HEK293 (cell line): ENCODE data around the gene C3orf52.

ENCODE experiments used
- CTCF ChIA-PET: fragments of 350-600 bp; formaldehyde crosslinking; extraction: SDS; loops from one replicate; lab custom pipeline; 2021; ENCODE audit warnings: antibody characterized with exemption; lab: Yijun Ruan, JAX
- POLR2A ChIA-PET: fragments of 300-600 bp; formaldehyde crosslinking; extraction: SDS; loops from one replicate; lab custom pipeline; 2020; ENCODE audit warnings: antibody characterized with exemption, inconsistent platforms; lab: Yijun Ruan, JAX
- H3K27ac ChIP-seq: fragments of 200-500 bp; sonication (Bioruptor generic); 2 replicates; pipeline ENCODE4 v1.5.1; 2014; ENCODE audit warnings: low read depth, low read length, control low read depth, inconsistent platforms; ENCODE audit errors: extremely low read depth
- H3K36me3 ChIP-seq, 2 experiments: fragments of 200-500 bp in 1 of 2; sonication (Bioruptor generic) in 1 of 2; 1 replicate in 1 of 2; 2 replicates in 1 of 2; pipeline ENCODE4 v1.5.1; 2014 to 2017; ENCODE audit warnings: inconsistent platforms in 2 of 2, low read length in 2 of 2; ENCODE audit not compliant: control insufficient read depth in 2 of 2, insufficient read depth in 1 of 2
- H3K4me1 ChIP-seq: fragments of 200-500 bp; sonication (Bioruptor generic); 2 replicates; pipeline ENCODE4 v1.5.1; 2014; ENCODE audit warnings: mild to moderate bottlenecking, low read length, inconsistent platforms; ENCODE audit not compliant: control insufficient read depth, insufficient read depth
- H3K4me3 ChIP-seq: 2 replicates; pipeline ENCODE4 v1.5.1; 2011; ENCODE audit warnings: low read depth, mild to moderate bottlenecking, control low read depth, low read length, moderate library complexity
- H3K9me3 ChIP-seq: fragments of 200-500 bp; sonication (Bioruptor generic); 2 replicates; pipeline ENCODE4 v1.5.1; 2014; ENCODE audit warnings: low read depth, low read length, inconsistent platforms; ENCODE audit not compliant: control insufficient read depth, insufficient read depth
- FEZF1 ChIP-seq: fragments of 450-650 bp; formaldehyde crosslinking; IDR thresholded peaks from 2 replicates; pipeline ENCODE4 v1.5.1; 2016; ENCODE audit warnings: missing biosample characterization, missing genetic modification characterization
- GLI2 ChIP-seq: fragments of 450-650 bp; formaldehyde crosslinking; IDR thresholded peaks from 2 replicates; pipeline ENCODE4; 2017; ENCODE audit warnings: missing biosample characterization, missing genetic modification characterization, low read depth, borderline replicate concordance
- KLF16 ChIP-seq: fragments of 450-650 bp; formaldehyde crosslinking; IDR thresholded peaks from 2 replicates; pipeline ENCODE4 v1.5.1; 2017; ENCODE audit warnings: missing biosample characterization, missing genetic modification characterization
- KLF9 ChIP-seq: fragments of 450-650 bp; formaldehyde crosslinking; IDR thresholded peaks from 2 replicates; pipeline ENCODE4 v1.5.1; 2016; ENCODE audit warnings: missing biosample characterization, missing genetic modification characterization, low read depth
- MEIS1 ChIP-seq: sonication (generic); formaldehyde crosslinking; IDR thresholded peaks from 2 replicates; pipeline ENCODE4 v1.8.1; 2022; ENCODE audit warnings: missing genetic modification reagents, mild to moderate bottlenecking, borderline replicate concordance
- PRDM1 ChIP-seq: fragments of 450-650 bp; formaldehyde crosslinking; IDR thresholded peaks from 2 replicates; pipeline ENCODE4; 2016; ENCODE audit warnings: missing biosample characterization, missing genetic modification characterization
- ZBTB48 ChIP-seq: fragments of 450-650 bp; formaldehyde crosslinking; IDR thresholded peaks from 2 replicates; pipeline ENCODE4 v1.5.1; 2016; ENCODE audit warnings: missing biosample characterization, missing genetic modification characterization
- ZEB2 ChIP-seq: fragments of 450-650 bp; formaldehyde crosslinking; IDR thresholded peaks from 2 replicates; pipeline ENCODE4 v1.5.1; 2016; ENCODE audit warnings: missing biosample characterization, missing genetic modification characterization
- ZNF114 ChIP-seq: fragments of 450-650 bp; formaldehyde crosslinking; IDR thresholded peaks from 2 replicates; pipeline ENCODE4 v1.5.0; 2017; ENCODE audit warnings: missing biosample characterization, missing genetic modification characterization
- ZNF211 ChIP-seq: fragments of 450-650 bp; formaldehyde crosslinking; IDR thresholded peaks from 2 replicates; pipeline ENCODE4 v1.5.1; 2016; ENCODE audit warnings: low read depth, missing biosample characterization, missing genetic modification characterization
- ZNF248 ChIP-seq: fragments of 450-650 bp; formaldehyde crosslinking; IDR thresholded peaks from 2 replicates; pipeline ENCODE4 v1.5.1; 2017; ENCODE audit warnings: missing biosample characterization, missing genetic modification characterization
- ZNF37A ChIP-seq: fragments of 450-650 bp; IDR thresholded peaks from 2 replicates; pipeline ENCODE4 v1.5.1; 2018; ENCODE audit warnings: missing biosample characterization, missing genetic modification characterization
- ZNF426 ChIP-seq: fragments of 450-650 bp; formaldehyde crosslinking; IDR thresholded peaks from 2 replicates; pipeline ENCODE4 v1.5.1; 2017; ENCODE audit warnings: missing biosample characterization, missing genetic modification characterization, mild to moderate bottlenecking, inconsistent platforms, moderate library complexity
- ZNF433 ChIP-seq: fragments of 450-650 bp; formaldehyde crosslinking; IDR thresholded peaks from 2 replicates; pipeline ENCODE4 v1.5.1; 2016; ENCODE audit warnings: missing biosample characterization, missing genetic modification characterization, low read depth
- ZNF514 ChIP-seq: fragments of 450-650 bp; formaldehyde crosslinking; IDR thresholded peaks from 2 replicates; pipeline ENCODE4 v1.5.1; 2016; ENCODE audit warnings: missing biosample characterization, missing genetic modification characterization
- ZNF561 ChIP-seq: fragments of 450-650 bp; IDR thresholded peaks from 2 replicates; pipeline ENCODE4 v1.5.1; 2018; ENCODE audit warnings: missing biosample characterization, missing genetic modification characterization, borderline replicate concordance
- ZNF623 ChIP-seq: fragments of 450-650 bp; formaldehyde crosslinking; IDR thresholded peaks from 2 replicates; pipeline ENCODE4 v1.5.1; 2016; ENCODE audit warnings: missing biosample characterization, missing genetic modification characterization
- ZNF660 ChIP-seq: fragments of 450-650 bp; IDR thresholded peaks from 2 replicates; pipeline ENCODE4 v1.5.1; 2018; ENCODE audit warnings: missing biosample characterization, mild to moderate bottlenecking, missing genetic modification characterization
- ZNF768 ChIP-seq: fragments of 450-650 bp; formaldehyde crosslinking; IDR thresholded peaks from 2 replicates; pipeline ENCODE4 v1.5.1; 2018; ENCODE audit warnings: missing biosample characterization, mild to moderate bottlenecking, missing genetic modification characterization
- ZNF776 ChIP-seq: fragments of 450-650 bp; formaldehyde crosslinking; IDR thresholded peaks from 2 replicates; pipeline ENCODE4 v1.5.0; 2017; ENCODE audit warnings: missing biosample characterization, missing genetic modification characterization, borderline replicate concordance
- ZNF843 ChIP-seq: fragments of 450-650 bp; formaldehyde crosslinking; IDR thresholded peaks from 2 replicates; pipeline ENCODE4 v1.5.1; 2016; ENCODE audit warnings: missing biosample characterization, missing genetic modification characterization
- TF ChIP-seq, protein P1 (sequence below): fragments of 450-650 bp; formaldehyde crosslinking; IDR thresholded peaks from 2 replicates; pipeline ENCODE4 v1.5.1; 2016; ENCODE audit warnings: missing biosample characterization, missing genetic modification characterization, low read depth
- TF ChIP-seq, protein P2 (sequence below): fragments of 450-650 bp; formaldehyde crosslinking; IDR thresholded peaks from 2 replicates; pipeline ENCODE4 v1.5.1; 2016; ENCODE audit warnings: missing biosample characterization, missing genetic modification characterization
- TF ChIP-seq, protein P3 (sequence below): fragments of 450-650 bp; formaldehyde crosslinking; IDR thresholded peaks from 2 replicates; pipeline ENCODE4 v1.5.1; 2016; ENCODE audit warnings: missing biosample characterization, missing genetic modification characterization
- TF ChIP-seq, protein P4 (sequence below): fragments of 450-650 bp; formaldehyde crosslinking; IDR thresholded peaks from 2 replicates; pipeline ENCODE4 v1.5.1; 2016; ENCODE audit warnings: missing biosample characterization, missing genetic modification characterization, borderline replicate concordance
- TF ChIP-seq, protein P5 (sequence below): fragments of 450-650 bp; formaldehyde crosslinking; IDR thresholded peaks from 2 replicates; pipeline ENCODE4; 2016; ENCODE audit warnings: missing biosample characterization, missing genetic modification characterization

The C3orf52 gene

DNA sequence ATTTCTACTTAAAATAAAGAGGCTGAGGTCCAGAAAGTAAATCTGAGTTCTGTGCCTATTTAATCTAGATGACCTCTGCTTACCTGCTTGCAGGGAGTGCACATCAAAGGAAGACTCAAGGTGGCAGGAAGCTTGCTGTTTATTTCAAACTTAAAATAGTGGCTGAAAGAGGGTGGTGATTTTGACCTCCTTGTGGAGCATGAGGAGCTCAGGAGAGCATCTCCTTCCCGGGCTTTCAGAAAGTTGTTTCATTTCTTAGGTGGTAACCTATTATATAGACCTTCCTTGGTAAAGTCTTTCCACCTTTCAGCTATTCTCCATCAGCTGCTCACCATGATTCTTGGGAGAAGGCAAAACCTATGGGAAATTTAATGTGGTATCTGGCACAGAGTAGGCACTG, 46.4 kb downstream of the C3orf52 start:
- Histone ChIP-seq H3K27ac (no peak overlapping the region), H3K36me3 (peaks cover 0 to 15% of the 10 kb centered on the region in 2 experiments; a peak in 1 of 3 replicates), H3K4me3 (no peak overlapping the region), H3K9me3 (no peaks in the 10 kb centered on the region), H3K4me1 (peaks cover 12% of the 10 kb centered on the region; the same call in 1 of the 2 replicates)
- TF ChIP-seq, protein P1, sequence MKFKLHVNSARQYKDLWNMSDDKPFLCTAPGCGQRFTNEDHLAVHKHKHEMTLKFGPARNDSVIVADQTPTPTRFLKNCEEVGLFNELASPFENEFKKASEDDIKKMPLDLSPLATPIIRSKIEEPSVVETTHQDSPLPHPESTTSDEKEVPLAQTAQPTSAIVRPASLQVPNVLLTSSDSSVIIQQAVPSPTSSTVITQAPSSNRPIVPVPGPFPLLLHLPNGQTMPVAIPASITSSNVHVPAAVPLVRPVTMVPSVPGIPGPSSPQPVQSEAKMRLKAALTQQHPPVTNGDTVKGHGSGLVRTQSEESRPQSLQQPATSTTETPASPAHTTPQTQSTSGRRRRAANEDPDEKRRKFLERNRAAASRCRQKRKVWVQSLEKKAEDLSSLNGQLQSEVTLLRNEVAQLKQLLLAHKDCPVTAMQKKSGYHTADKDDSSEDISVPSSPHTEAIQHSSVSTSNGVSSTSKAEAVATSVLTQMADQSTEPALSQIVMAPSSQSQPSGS (tag by site-specific recombination) = no peak
- no peak for TF ChIP-seq ZNF561 (tag by site-specific recombination)
- no peak for TF ChIP-seq KLF16 (tag by site-specific recombination)
- TF ChIP-seq, protein P2, sequence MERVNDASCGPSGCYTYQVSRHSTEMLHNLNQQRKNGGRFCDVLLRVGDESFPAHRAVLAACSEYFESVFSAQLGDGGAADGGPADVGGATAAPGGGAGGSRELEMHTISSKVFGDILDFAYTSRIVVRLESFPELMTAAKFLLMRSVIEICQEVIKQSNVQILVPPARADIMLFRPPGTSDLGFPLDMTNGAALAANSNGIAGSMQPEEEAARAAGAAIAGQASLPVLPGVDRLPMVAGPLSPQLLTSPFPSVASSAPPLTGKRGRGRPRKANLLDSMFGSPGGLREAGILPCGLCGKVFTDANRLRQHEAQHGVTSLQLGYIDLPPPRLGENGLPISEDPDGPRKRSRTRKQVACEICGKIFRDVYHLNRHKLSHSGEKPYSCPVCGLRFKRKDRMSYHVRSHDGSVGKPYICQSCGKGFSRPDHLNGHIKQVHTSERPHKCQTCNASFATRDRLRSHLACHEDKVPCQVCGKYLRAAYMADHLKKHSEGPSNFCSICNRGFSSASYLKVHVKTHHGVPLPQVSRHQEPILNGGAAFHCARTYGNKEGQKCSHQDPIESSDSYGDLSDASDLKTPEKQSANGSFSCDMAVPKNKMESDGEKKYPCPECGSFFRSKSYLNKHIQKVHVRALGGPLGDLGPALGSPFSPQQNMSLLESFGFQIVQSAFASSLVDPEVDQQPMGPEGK (tag by site-specific recombination) = no peak
- TF ChIP-seq ZEB2 (tag by site-specific recombination) = no peak
- TF ChIP-seq ZNF843 (tag by site-specific recombination) = no peak
- TF ChIP-seq ZNF776 = no peak
- TF ChIP-seq ZNF514 (tag by site-specific recombination) = no peak
- TF ChIP-seq ZNF433 (tag by site-specific recombination) = no peak
- TF ChIP-seq KLF9 = no peak
- TF ChIP-seq GLI2 (tag by site-specific recombination) = no peak
- TF ChIP-seq MEIS1 = no peak
- TF ChIP-seq ZNF37A (tag by site-specific recombination) = no peak
- no peak for TF ChIP-seq ZNF211
- TF ChIP-seq, protein P3, sequence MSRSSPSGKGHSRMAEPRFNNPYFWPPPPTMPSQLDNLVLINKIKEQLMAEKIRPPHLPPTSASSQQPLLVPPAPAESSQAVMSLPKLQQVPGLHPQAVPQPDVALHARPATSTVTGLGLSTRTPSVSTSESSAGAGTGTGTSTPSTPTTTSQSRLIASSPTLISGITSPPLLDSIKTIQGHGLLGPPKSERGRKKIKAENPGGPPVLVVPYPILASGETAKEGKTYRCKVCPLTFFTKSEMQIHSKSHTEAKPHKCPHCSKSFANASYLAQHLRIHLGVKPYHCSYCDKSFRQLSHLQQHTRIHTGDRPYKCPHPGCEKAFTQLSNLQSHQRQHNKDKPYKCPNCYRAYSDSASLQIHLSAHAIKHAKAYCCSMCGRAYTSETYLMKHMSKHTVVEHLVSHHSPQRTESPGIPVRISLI (tag by site-specific recombination) = no peak
- no peak for TF ChIP-seq ZBTB48
- TF ChIP-seq FEZF1 (tag by site-specific recombination) = no peak
- TF ChIP-seq ZNF426 (tag by site-specific recombination) = no peak
- TF ChIP-seq ZNF114 = no peak
- POLR2A ChIA-PET = no interaction called here
- CTCF ChIA-PET = no interaction called here

DNA sequence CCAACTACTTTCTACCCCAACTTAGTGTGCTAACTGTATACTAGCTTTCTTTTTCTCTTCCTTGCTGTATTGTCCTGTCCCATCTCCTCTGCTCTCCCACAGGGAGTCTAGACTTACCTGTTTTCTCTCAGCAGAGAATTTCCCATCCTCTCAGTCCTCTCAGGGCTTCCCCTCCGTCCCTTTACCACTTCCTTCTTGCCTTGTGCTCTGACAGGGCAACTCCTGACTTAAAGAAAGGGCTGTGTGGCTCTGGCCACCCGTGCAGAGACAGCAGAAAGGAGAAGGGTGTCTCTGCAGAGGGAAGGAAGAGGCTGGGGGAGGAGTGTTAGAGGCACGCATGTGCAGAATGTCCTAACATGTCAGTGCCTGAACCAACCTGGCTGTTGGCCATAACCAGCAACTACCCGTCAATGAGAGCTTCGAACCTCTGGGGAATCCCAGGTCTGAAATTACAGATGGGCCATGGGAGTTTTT, 46.8 kb downstream of the C3orf52 start, which contains the start of gene GCSAM:
TSS of gene GCSAM (minus strand) at position 274 of the 474 bp plus-strand sequence. CDS start at position 146, 128 bp downstream.
- CTCF ChIA-PET = no interaction called here
- POLR2A ChIA-PET = no interaction called here
- Histone ChIP-seq H3K9me3 (no peaks in the 10 kb centered on the region), H3K36me3 (peaks cover 0 to 11% of the 10 kb centered on the region in 2 experiments; a peak in 1 of 3 replicates), H3K4me3 (no peak within 1 kb of the TSS), H3K4me1 (peaks cover 12% of the 10 kb centered on the region; the same call in 1 of the 2 replicates), H3K27ac (no peak within 1 kb of the TSS)
- no peak for TF ChIP-seq PRDM1 (tag by site-specific recombination)
- TF ChIP-seq ZNF248 (tag by site-specific recombination) = no peak
- TF ChIP-seq ZNF623 (tag by site-specific recombination) = no peak
- TF ChIP-seq, protein P4, sequence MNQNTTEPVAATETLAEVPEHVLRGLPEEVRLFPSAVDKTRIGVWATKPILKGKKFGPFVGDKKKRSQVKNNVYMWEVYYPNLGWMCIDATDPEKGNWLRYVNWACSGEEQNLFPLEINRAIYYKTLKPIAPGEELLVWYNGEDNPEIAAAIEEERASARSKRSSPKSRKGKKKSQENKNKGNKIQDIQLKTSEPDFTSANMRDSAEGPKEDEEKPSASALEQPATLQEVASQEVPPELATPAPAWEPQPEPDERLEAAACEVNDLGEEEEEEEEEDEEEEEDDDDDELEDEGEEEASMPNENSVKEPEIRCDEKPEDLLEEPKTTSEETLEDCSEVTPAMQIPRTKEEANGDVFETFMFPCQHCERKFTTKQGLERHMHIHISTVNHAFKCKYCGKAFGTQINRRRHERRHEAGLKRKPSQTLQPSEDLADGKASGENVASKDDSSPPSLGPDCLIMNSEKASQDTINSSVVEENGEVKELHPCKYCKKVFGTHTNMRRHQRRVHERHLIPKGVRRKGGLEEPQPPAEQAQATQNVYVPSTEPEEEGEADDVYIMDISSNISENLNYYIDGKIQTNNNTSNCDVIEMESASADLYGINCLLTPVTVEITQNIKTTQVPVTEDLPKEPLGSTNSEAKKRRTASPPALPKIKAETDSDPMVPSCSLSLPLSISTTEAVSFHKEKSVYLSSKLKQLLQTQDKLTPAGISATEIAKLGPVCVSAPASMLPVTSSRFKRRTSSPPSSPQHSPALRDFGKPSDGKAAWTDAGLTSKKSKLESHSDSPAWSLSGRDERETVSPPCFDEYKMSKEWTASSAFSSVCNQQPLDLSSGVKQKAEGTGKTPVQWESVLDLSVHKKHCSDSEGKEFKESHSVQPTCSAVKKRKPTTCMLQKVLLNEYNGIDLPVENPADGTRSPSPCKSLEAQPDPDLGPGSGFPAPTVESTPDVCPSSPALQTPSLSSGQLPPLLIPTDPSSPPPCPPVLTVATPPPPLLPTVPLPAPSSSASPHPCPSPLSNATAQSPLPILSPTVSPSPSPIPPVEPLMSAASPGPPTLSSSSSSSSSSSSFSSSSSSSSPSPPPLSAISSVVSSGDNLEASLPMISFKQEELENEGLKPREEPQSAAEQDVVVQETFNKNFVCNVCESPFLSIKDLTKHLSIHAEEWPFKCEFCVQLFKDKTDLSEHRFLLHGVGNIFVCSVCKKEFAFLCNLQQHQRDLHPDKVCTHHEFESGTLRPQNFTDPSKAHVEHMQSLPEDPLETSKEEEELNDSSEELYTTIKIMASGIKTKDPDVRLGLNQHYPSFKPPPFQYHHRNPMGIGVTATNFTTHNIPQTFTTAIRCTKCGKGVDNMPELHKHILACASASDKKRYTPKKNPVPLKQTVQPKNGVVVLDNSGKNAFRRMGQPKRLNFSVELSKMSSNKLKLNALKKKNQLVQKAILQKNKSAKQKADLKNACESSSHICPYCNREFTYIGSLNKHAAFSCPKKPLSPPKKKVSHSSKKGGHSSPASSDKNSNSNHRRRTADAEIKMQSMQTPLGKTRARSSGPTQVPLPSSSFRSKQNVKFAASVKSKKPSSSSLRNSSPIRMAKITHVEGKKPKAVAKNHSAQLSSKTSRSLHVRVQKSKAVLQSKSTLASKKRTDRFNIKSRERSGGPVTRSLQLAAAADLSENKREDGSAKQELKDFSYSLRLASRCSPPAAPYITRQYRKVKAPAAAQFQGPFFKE (tag by site-specific recombination) = no peak
- TF ChIP-seq, protein P5, sequence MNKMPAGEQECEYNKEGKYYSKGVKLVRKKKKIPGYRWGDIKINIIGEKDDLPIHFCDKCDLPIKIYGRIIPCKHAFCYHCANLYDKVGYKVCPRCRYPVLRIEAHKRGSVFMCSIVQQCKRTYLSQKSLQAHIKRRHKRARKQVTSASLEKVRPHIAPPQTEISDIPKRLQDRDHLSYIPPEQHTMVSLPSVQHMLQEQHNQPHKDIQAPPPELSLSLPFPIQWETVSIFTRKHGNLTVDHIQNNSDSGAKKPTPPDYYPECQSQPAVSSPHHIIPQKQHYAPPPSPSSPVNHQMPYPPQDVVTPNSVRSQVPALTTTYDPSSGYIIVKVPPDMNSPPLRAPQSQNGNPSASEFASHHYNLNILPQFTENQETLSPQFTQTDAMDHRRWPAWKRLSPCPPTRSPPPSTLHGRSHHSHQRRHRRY (tag by site-specific recombination) = no peak
- no peak for TF ChIP-seq ZNF660 (tag by site-specific recombination)
- no peak for TF ChIP-seq ZNF768 (tag by site-specific recombination)
